GM18951 (cell line): Measurements from ENCODE around the gene SCN2B.

Experiments used
- POLR2A ChIP-seq: IDR thresholded peaks from 4 replicates; pipeline ENCODE4 v1.6.1; 2011; ENCODE audit warnings: mild to moderate bottlenecking; ENCODE audit not compliant: insufficient read length, insufficient read depth; ENCODE audit errors: extremely low read depth
- in situ Hi-C: fragments of 300-500 bp; cut with MboI; formaldehyde crosslinking; loops from one replicate; pipeline ENCODE4 v1.12.0; 2022; ENCODE audit warnings: low sequenced_read_pairs, mixed read lengths, inconsistent platforms; ENCODE audit not compliant: unreplicated experiment

SCN2B gene

DNA sequence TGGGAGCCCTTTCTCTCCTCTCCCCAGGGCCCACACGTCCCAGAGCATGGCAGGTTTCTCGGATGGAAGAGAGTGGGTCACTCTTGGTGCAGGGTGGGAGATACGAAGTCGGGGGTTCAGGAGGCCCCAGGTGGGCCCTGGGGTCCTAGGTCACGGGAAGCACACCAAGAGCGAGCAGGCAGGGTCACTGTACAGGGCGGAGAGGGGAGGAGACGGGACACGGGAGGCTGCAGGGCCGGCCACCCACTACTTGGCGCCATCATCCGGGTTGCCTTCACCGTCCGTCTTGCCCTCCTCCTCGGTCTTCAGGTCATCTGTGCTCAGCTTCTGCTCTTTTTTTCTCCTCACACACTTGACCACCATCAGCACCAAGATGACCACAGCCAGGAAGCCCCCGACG, 9.8 kb downstream of the SCN2B start:
- in situ Hi-C loops: no loop called here
- no peak for TF ChIP-seq POLR2A

DNA sequence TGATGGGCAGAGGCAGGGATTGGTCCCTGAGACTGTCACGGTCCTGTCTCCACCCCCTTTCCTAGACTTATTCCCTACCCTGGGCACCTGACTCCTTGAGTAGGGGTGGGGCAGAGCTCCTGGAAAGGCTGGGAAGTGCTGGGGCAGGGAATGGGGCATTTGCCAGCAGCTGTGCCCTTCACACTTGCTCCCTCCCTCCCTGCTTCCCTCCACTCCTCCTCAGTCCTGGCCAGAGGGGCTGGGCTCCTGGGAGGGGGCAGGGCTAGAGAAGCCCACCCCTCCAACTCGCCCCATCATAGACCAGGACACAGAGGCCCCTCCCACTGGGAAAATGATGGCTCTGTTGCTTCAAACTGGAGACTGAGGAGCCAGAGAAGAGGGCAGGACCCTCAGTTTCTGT, 11.6 kb downstream of the SCN2B start:
- no peak for TF ChIP-seq POLR2A
- in situ Hi-C loops: no loop called here

DNA sequence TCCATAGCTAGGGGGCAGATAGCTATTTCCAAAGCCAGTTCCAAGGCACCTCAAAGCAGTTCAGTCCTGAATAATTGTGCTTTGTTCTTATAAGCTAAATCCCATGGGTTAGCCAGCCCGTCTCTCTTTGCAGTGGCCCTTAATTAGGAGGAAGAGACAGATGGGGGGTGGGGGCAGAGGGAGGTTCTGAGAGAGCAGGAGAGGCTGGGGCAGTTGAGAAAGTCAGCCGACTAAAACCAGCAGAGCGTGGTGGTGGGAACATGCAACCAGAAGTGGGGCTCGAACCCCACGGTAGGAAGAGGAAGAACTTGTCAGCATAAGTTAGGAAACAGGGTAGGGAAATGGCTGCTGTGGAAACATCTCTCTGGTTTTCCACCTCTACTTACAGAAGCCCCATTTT, 12.9 kb downstream of the SCN2B start:
- in situ Hi-C loops: no loop called here
- TF ChIP-seq POLR2A: no peak

DNA sequence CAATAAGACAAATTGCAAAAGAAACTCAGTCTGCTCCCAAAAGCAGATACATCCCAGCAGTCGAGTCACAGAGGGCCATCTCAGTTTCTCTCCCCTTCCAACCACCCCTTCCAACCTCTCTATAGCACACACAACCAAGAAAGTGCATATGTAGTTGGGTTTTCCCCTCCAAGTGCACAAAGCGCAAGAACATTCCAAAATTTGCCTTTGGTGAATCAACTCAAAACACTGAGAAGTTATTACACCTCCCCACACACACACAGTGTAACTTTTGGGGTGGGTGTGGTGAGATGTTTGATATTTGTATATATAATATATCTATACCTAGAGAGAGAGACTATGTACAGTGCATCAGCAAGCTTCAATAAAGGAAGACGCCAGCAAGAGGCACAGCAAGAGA, 13.6 kb downstream of the SCN2B start:
- in situ Hi-C loops: no loop called here
- TF ChIP-seq POLR2A: no peak

DNA sequence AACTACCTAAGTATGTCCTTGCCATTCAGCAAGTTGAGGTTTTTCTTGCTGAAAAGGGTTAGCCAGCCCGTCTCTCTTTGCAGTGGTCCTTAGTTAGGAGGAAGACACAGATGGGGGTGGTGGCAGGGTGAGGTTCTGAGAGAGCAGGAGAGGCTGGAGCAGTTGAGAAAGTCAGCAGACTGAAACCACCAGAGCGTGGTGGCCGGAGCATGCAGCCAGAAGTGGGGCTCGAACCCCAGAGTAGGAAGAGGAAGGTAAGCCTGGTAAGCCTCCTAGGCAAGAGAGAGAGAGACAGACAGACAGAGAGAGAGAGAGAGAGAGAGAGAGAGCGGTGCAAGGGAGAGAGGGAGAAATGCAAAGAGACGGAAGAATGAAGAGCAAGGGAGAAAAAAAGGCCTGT, 14.7 kb downstream of the SCN2B start:
- in situ Hi-C loops: no loop called here
- no peak for TF ChIP-seq POLR2A

DNA sequence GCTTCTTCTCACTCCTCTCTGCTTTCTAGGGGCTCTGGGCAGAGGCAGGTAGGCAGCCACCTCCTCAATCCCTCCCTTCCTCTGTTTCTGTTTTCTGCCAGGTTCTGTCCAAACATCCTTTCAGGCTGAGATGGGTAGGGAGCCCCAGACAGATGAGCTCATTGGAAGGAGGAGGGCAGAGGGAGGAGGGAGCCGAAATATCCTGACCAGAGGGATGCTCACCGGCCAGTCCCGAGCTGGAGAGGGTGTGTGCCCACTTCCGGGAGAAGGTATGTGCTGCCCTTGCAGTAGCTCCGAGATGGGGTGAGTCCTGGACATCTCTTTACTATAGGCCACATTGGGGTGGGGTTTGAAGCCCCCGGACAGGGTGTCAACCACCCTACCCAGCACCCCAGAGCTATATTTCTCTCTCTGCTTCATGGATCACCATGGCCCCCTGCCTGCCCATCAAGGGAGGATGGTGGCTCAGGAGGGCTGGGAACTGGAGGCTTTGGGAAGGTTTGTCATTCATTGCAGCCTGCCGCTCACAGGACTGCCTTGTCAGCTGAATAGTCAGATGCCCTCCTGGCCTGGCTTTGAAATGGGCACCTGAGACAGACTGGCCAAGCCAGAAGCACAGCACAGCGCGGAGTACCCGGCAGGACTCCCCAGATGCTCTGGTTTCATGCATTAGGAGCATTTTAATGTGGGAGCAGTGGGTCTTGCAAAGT, 19.1 kb downstream of the SCN2B start:
- in situ Hi-C loops: no loop called here
- TF ChIP-seq POLR2A: no peak

DNA sequence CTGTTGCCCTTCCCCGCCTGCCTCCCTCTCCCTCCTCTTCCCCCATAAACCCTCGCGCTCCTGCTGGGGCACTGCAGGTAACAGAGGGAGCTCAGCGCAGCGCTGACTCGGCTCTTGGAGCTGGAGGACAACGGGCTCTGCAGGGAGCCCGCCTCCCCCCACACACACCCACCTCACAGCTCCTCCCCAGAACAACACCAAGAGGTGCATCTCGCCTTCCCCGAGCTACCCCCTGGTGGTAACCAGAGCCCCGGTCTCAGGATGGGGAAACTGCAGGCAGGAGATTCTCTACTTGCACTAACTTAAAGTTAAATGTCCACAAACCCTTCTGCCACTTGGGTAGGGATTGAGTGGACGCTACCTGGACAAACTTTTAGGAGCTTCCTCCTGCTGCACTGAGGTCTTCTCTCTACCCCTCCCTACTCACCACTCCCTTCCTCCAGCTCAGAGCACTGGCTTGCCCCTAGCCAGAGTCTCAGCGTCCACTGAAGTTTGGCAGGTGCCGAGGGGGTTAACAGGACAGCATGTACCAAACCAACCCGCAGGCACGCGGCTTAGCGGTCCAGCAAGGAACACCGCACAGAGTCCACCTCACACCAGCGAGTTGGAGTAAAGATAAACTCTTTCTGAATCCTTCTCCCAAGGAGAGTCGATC, 19.8 kb downstream of the SCN2B start:
- no peak for TF ChIP-seq POLR2A
- in situ Hi-C loops: no loop called here

DNA sequence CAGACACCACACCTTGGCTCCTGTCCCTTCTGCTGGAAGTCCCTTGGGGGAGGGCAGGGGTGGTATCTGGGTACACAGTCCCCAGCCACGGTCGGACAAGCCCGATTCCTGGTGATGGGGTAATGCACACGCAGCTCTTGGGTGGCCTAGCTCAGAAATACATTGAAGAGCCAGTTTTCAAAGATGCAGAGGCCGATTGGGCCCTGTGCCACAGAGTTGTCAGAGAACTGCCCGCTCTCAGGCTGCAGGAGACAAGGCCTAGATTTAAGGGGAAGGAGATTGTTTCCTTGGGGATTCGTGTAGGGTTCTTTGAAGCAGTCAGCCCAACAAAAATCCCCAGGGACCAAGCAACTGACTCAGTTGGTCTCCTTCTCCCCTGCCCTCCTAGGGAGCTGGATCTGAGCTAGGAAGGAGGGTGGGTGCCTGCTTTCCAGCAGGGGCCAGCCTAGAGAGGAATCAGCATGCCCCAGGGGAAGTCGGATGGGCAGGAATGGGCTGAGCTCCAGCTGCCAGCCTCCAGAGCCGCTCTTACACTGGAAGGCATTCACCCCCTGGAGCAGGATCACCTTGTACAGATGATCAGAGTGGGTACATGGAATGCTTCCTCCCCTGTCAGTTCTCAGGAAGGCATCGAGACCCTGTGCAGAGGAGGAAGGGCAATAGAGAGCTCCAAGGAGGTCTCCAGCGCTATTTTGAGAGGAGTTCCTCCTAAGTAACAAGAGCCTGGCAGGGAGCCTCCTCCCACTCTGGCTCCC, 20.5 kb downstream of the SCN2B start:
- TF ChIP-seq POLR2A: no peak
- in situ Hi-C loops: no loop called here

DNA sequence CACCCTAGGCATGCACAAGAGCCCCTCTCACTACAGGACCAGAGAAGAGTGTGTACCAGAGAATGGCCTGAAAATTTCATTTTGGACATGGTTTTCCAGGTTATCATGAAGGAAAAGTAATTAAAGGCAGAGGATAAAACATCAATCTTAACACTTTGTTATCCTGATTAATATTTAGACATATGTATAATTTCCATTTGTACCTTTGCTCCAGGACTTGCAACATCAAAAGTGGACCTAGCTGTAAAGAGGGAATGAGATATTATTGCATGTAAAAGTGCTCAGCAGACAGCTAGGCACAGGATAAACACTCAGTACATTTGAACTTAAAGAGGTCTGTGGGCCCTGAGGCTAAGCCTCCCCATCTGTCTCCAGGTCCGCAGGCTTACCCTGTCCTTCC, 21.8 kb downstream of the SCN2B start:
- TF ChIP-seq POLR2A: no peak
- in situ Hi-C loops: no loop called here

DNA sequence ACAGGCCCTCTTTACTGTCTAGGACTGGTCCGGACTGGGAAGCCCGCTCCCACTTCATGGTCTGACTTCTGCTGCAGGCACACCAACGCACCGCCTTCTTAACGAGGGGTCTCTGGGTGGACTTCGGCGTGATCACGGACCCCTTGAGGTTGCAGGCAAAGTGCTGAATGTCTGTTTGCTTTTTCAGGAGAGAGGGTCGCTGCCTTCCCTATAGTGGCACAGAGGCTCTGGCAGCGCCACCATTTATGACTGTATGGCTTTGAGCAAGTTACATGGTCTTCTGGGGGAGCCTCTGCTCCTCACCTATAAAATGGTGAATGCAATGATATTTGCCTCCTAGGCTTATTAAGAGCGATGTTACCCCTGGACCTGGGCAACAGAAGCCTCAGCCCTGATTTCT, 22.5 kb downstream of the SCN2B start:
- TF ChIP-seq POLR2A: no peak
- in situ Hi-C loops: no loop called here

DNA sequence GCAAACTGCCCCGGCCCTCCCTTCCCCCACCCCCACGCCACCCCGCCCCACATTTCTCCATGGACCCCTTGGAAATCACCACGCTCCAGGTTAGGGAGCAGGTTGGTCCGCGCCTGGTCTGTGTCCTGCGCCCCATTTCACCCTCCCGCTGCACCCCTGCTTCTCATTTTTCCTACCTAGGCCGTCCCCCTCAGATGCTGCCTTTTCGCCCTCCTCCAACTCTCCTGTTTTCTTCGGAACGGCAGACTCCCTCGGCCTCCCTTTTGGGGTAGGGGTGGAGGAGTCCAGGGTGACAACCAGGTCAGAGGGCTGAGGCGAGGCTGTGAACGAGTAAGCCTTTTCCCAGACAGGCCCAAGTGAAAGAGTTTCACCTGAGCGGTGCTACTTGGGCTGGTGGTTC, 22.9 kb downstream of the SCN2B start:
- no peak for TF ChIP-seq POLR2A
- in situ Hi-C loops: no loop called here

DNA sequence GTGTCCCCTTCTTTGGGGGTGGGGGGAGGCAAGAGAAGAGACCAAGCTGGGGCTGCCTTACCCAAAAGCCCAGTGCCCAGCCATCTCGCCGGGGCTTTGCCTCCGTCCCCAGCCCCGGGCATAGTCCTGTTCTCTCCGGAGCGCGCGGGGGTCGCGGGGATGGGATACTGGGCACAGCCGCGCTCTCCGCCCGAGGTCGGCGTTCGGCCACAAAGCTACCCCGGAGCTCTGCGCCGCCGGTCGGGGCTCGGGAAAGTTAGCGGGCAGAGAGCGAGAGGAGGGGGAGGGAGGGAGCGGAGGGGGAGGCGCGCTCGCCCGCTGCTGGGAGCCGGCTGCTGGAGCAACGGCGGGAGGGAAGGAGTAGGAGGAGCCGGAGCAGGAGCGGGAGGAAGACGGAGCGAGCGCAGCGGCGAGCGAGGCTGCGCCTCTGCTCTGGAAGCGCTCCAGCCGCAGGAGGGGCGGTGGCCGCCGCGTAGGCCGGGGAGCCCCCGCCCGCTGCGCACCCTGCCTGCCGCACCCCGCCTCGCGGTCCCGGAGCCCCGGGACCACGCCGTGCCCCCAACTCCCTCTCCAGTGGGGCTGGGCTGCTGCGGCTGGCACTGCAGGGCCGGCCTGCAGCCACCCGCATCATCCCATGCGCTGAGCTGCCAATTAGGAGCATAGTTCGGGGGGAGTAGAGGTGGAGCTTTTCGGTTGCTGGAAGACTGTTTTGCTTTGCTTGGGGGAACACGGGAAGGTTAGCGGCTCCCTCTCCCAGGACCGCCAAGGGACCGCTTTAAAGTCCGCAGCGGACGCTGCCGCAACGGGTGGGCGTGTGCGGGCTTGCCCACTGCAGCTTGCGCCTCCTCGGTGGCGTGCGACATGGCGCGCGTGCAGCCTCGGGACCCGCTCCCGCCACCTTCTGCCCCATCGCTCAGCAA, 23.6 kb downstream of the SCN2B start, which contains the start of gene SCN4B:
Gene SCN4B, minus strand, starts transcription at position 272 of the 920 bp plus-strand sequence. Its CDS starts 150 bp downstream, at position 122.
- in situ Hi-C loops: no loop called here
- no peak for TF ChIP-seq POLR2A
